K562 (cell line): ENCODE data around the gene GNG3. TPM values are rescaled to one million over a fixed set of nuclear protein-coding genes. Genes with fewer than 3 reads are reported as not detected.

Experiments used
- CBX1 ChIP-seq: sonication (generic); IDR thresholded peaks from 2 replicates; pipeline ENCODE4 v1.6.1; 2016; ENCODE audit warnings: antibody characterized with exemption, low read depth, mild to moderate bottlenecking
- E2F6 ChIP-seq, 2 experiments: IDR thresholded peaks; 2 replicates each; pipeline ENCODE4 v1.6.1; 2011; ENCODE audit warnings: borderline replicate concordance in 1 of 2, control low read depth in 1 of 2, low read depth in 1 of 2, low read length in 1 of 2, mild to moderate bottlenecking in 1 of 2, mixed read lengths in 1 of 2, moderate library complexity in 1 of 2; ENCODE audit not compliant: insufficient read depth in 1 of 2, insufficient read length in 1 of 2, poor library complexity in 1 of 2, severe bottlenecking in 1 of 2; ENCODE audit errors: extremely low read depth in 1 of 2
- FOXP1 ChIP-seq: sonication (generic); formaldehyde crosslinking; IDR thresholded peaks from 2 replicates; pipeline ENCODE4 v1.8.0; 2022; ENCODE audit warnings: mild to moderate bottlenecking, missing genetic modification reagents
- MGA ChIP-seq: fragments of 450-650 bp; IDR thresholded peaks from 2 replicates; pipeline ENCODE4 v1.6.1; 2016; ENCODE audit warnings: mild to moderate bottlenecking, moderate library complexity
- MLX ChIP-seq, 2 experiments: fragments of 450-650 bp in 1 of 2; sonication (generic) in 1 of 2; formaldehyde crosslinking; conservative IDR thresholded peaks; 2 replicates each; pipeline versions ENCODE4 v1.4.0 to v1.8.1; 2020 to 2022; ENCODE audit warnings: mild to moderate bottlenecking in 1 of 2, missing genetic modification reagents in 1 of 2
- PHF20 ChIP-seq: fragments of 450-650 bp; IDR thresholded peaks from 2 replicates; pipeline ENCODE4 v1.6.1; 2018; ENCODE audit not compliant: partially characterized antibody
- RHOXF2B ChIP-seq: fragments of 250-450 bp; sonication (Bioruptor Pico); conservative IDR thresholded peaks from 2 replicates; pipeline ENCODE4 v1.5.1; 2021
- SMAD4 ChIP-seq: fragments of 250-450 bp; sonication (Bioruptor Pico); conservative IDR thresholded peaks from 2 replicates; pipeline ENCODE4 v1.8.0; 2021; ENCODE audit warnings: inconsistent platforms, mild to moderate bottlenecking, moderate library complexity
- SRSF1 ChIP-seq: fragments of 200-400 bp; formaldehyde crosslinking; IDR thresholded peaks from 2 replicates; pipeline ENCODE4 v1.6.1; 2017; ENCODE audit warnings: mild to moderate bottlenecking, low read depth, low read length, moderate library complexity
- TCF3 ChIP-seq: sonication (generic); formaldehyde crosslinking; IDR thresholded peaks from 2 replicates; pipeline ENCODE4 v1.4.0; 2020; ENCODE audit warnings: mild to moderate bottlenecking, missing genetic modification reagents
- VEZF1 ChIP-seq: fragments of 200-800 bp; sonication (Bioruptor generic); IDR thresholded peaks from 2 replicates; pipeline ENCODE4 v1.6.1; 2017; ENCODE audit warnings: missing genetic modification characterization, missing compliant biosample characterization
- ZNF384 ChIP-seq: IDR thresholded peaks from 2 replicates; pipeline ENCODE4 v1.6.1; 2012; ENCODE audit warnings: low read depth, low read length, improper control_type of control experiment
- polyA plus RNA-seq, 8 experiments: library from polyadenylated mRNA; depleted of rRNA in 4 of 8; stranded (reverse) in 5 of 8; unstranded in 3 of 8; fragments of >200 nt; fragmentation: Nextera tagmentation in 2 of 8; fragmentation: Illumina TruSeq in 1 of 8; extraction: Ambion mirVana in 2 of 8; extraction: Trizol in 1 of 8; gene quantifications; 2 replicates each; pipeline versions ENCODE4 v1.2.1 to v1.2.3, GENCODE V29; 2011 to 2014; ENCODE audit warnings: inconsistent platforms in 1 of 8, missing spikeins in 1 of 8
- total RNA-seq, 7 experiments: library from RNA; depleted of rRNA in 6 of 7; stranded (reverse); fragments of >200 nt in 6 of 7; fragmentation: Illumina TruSeq in 2 of 7; extraction: Trizol in 2 of 7; gene quantifications; 2 replicates each; pipeline versions ENCODE4 v1.2.1 to v1.2.3, GENCODE V29; 2011 to 2021; ENCODE audit warnings: low replicate concordance in 1 of 7

The GNG3 gene
- total and polyA plus RNA-seq, 9 of the 15 experiments (the other 6 are each of a cell fraction or from before 2014, with no cell fraction given), result 0.07 TPM; not detected in 8

- TF ChIP-seq E2F6 (IDR thresholded peaks at IDR 0.05; ENCODE audit: borderline replicate concordance in 1 of 2, extremely low read depth in 1 of 2, insufficient read depth in 1 of 2, insufficient read length in 1 of 2, low read depth in 1 of 2, low read length in 1 of 2, poor library complexity in 1 of 2, severe bottlenecking in 1 of 2), result peak; percentile 99
- peak; percentile 97 for TF ChIP-seq MGA
- TF ChIP-seq SMAD4, result peak; percentile 74
- TF ChIP-seq TCF3 (CRISPR knock-in tag), result peak; percentile 39; the same call in 1 of the 2 replicates
- TF ChIP-seq SRSF1, result no peak
- peak; percentile 93 for TF ChIP-seq CBX1
- peak; percentile 70 for TF ChIP-seq ZNF384
- no peak for TF ChIP-seq MLX (CRISPR knock-in tag; conservative IDR thresholded peaks at IDR 0.05)
- peak; percentile 75 for TF ChIP-seq VEZF1 (CRISPR knock-in tag)
- TF ChIP-seq PHF20, result peak; percentile 10
- TF ChIP-seq FOXP1 (CRISPR knock-in tag), result peak; percentile 91; the same call in 1 of the 2 replicates
- TF ChIP-seq RHOXF2B (CRISPR knock-in tag), result 0 out of 2 replicates have a peak, but pooled peaks have one; percentile 10
Measured at GRCh38 chr11:62727165-62727871, 19.8 kb downstream of the GNG3 start, which contains the start of gene HNRNPUL2 (continued).
